ENCODE results near the gene C20orf96. TPM values are rescaled to one million over a fixed set of nuclear protein-coding genes. Genes with fewer than 3 reads are reported as not detected.

The C20orf96 gene
- total and polyA plus RNA-seq, 5 donors from 2014 or later: 0.10 to 1.1 (median 0.35) TPM

- peak overlapping the region; percentile 32 to 85 (median 77) for H3K27ac Mint-ChIP-seq
- H3K36me3 ChIP-seq (ENCODE audit: control insufficient read depth, insufficient read depth, low read length): no peaks in the 10 kb centered on the region
- no peaks in the 10 kb centered on the region for H3K9me3 Mint-ChIP-seq
- no peak for DNase-seq
- no peak overlapping the region for H3K4me3 ChIP-seq (ENCODE audit: low read depth, low read length)
- no peaks in the 10 kb centered on the region for H3K27me3 ChIP-seq (ENCODE audit: control insufficient read depth, insufficient read depth, low read length)
- no peak overlapping the region for H3K27ac ChIP-seq (ENCODE audit: insufficient read depth, low read length, poor library complexity, severe bottlenecking)
- ATAC-seq (ENCODE audit: low read depth in 2 of 2): no peak
- H3K4me1 Mint-ChIP-seq: peaks cover 6 to 46% (median 15%) of the 10 kb centered on the region in 4 donors
- peaks cover 4% of the 10 kb centered on the region for H3K27me3 Mint-ChIP-seq
- peaks cover 34% of the 10 kb centered on the region for H3K4me1 ChIP-seq (ENCODE audit: control insufficient read depth, insufficient read depth, low read length, poor library complexity, severe bottlenecking)
- peak overlapping the region; percentile 73 to 87 (median 85) for H3K4me3 Mint-ChIP-seq
- no peaks in the 10 kb centered on the region for H3K36me3 Mint-ChIP-seq
- H3K9me3 ChIP-seq (ENCODE audit: control insufficient read depth in 2 of 2, low read length in 2 of 2): no peaks in the 10 kb centered on the region
These were observed 37.8 kb upstream of the C20orf96 start for GRCh38 chr20:328027-328974.

DNA sequence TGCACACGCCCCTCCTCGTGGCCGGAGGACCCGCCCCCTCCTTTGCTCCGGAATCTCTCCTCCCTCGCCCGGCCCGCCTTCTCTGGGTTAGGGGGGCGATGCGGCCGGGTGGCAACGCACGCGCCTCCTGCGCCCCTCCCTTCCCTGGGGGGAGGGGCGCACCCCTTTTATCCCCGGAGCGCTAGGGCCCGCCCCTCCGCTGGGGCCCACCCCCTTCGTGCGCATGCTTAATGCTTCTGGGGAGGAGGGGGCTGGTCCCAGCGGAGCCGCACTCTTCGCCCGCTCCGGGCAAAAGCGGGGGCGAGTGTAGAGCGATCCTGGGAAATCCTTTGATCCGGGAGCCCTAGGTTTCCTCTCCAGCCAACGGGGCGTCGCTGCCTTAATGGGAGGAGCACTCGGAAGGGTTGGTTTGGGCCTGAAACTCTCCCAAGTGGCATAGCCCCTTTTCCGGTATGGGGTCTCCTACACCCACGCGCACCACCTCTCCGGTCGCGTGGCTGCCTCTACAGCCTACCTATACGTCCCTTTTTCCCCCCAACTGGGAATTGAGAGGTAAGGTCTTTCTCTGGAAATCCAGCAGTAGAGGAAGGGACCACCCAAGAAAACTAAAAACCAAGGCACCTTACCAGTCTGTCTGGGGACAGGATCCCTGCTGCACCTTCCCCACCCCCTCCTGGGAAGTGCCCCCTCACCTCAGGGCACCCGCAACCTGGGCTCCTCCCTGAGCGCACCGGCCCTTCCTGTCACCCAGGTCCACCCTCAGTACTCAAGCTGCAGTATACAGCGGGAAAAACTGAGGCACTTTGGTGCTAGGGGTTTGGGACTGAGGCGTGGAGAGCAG, 36.9 kb upstream of the C20orf96 start:
- Mint-ChIP-seq H3K4me1 (peaks cover 6 to 46% (median 15%) of the 10 kb centered on the region in 4 donors), H3K36me3 (no peaks in the 10 kb centered on the region), H3K27ac (peak overlapping the region in 2 of 3 donors; percentile 44 to 85), H3K9me3 (no peaks in the 10 kb centered on the region), H3K27me3 (peaks cover 4% of the 10 kb centered on the region), H3K4me3 (peak overlapping the region; percentile 73 to 86 (median 80))
- H3K4me3 ChIP-seq (ENCODE audit: low read depth, low read length): peak overlapping the region; percentile 35
- no peaks in the 10 kb centered on the region for H3K27me3 ChIP-seq (ENCODE audit: control insufficient read depth, insufficient read depth, low read length)
- ATAC-seq (ENCODE audit: low read depth in 2 of 2): no peak
- H3K9me3 ChIP-seq (ENCODE audit: control insufficient read depth in 2 of 2, low read length in 2 of 2): no peaks in the 10 kb centered on the region
- peak; percentile 70 to 72 (median 70) for DNase-seq
- H3K4me1 ChIP-seq (ENCODE audit: control insufficient read depth, insufficient read depth, low read length, poor library complexity, severe bottlenecking): peaks cover 34% of the 10 kb centered on the region
- H3K36me3 ChIP-seq (ENCODE audit: control insufficient read depth, insufficient read depth, low read length): no peaks in the 10 kb centered on the region
- peak overlapping the region; percentile 63 for H3K27ac ChIP-seq (ENCODE audit: insufficient read depth, low read length, poor library complexity, severe bottlenecking)

- Histone ChIP-seq H3K4me3 (ENCODE audit: low read depth, low read length) (no peak overlapping the region), H3K36me3 (ENCODE audit: control insufficient read depth, insufficient read depth, low read length) (no peaks in the 10 kb centered on the region), H3K27ac (ENCODE audit: insufficient read depth, low read length, poor library complexity, severe bottlenecking) (peak overlapping the region; percentile 63), H3K27me3 (ENCODE audit: control insufficient read depth, insufficient read depth, low read length) (no peaks in the 10 kb centered on the region), H3K4me1 (ENCODE audit: control insufficient read depth, insufficient read depth, low read length, poor library complexity, severe bottlenecking) (peaks cover 34% of the 10 kb centered on the region), H3K9me3 (ENCODE audit: control insufficient read depth in 2 of 2, low read length in 2 of 2) (no peaks in the 10 kb centered on the region)
- peak overlapping the region; percentile 73 to 86 (median 80) for H3K4me3 Mint-ChIP-seq
- H3K9me3 Mint-ChIP-seq: no peaks in the 10 kb centered on the region
- peak overlapping the region in 2 of 3 donors; percentile 31 to 69 for H3K27ac Mint-ChIP-seq
- peaks cover 6 to 46% (median 15%) of the 10 kb centered on the region in 4 donors for H3K4me1 Mint-ChIP-seq
- ATAC-seq (ENCODE audit: low read depth in 2 of 2) (no peak), DNase-seq (no peak)
- H3K36me3 Mint-ChIP-seq: no peaks in the 10 kb centered on the region
- H3K27me3 Mint-ChIP-seq: peaks cover 4% of the 10 kb centered on the region
These were observed 36.2 kb upstream of the C20orf96 start for GRCh38 chr20:326645-327185.

DNA sequence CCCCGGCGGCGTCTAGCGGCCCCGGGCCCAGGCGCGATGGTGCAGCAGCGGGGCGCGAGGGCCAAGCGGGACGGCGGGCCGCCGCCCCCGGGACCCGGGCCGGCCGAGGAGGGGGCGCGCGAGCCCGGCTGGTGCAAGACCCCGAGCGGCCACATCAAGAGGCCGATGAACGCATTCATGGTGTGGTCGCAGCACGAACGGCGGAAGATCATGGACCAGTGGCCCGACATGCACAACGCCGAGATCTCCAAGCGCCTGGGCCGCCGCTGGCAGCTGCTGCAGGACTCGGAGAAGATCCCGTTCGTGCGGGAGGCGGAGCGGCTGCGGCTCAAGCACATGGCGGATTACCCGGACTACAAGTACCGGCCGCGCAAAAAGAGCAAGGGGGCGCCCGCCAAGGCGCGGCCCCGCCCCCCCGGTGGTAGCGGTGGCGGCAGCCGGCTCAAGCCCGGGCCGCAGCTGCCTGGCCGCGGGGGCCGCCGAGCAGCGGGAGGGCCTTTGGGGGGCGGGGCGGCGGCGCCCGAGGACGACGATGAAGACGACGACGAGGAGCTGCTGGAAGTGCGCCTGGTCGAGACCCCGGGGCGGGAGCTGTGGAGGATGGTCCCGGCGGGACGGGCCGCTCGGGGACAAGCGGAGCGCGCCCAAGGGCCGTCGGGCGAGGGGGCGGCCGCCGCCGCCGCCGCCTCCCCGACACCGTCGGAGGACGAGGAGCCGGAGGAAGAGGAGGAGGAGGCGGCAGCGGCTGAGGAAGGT, 35.5 kb upstream of the C20orf96 start:
- H3K27me3 ChIP-seq (ENCODE audit: control insufficient read depth, insufficient read depth, low read length): no peaks in the 10 kb centered on the region
- peak overlapping the region; percentile 74 to 86 (median 80) for H3K4me3 Mint-ChIP-seq
- H3K4me1 Mint-ChIP-seq: peaks cover 6 to 46% (median 15%) of the 10 kb centered on the region in 4 donors
- peak overlapping the region; percentile 63 for H3K27ac ChIP-seq (ENCODE audit: insufficient read depth, low read length, poor library complexity, severe bottlenecking)
- no peak overlapping the region for H3K4me3 ChIP-seq (ENCODE audit: low read depth, low read length)
- no peak for ATAC-seq (ENCODE audit: low read depth in 2 of 2)
- peaks cover 0 to 2% (median 0%) of the 10 kb centered on the region in 7 donors for H3K9me3 Mint-ChIP-seq
- H3K36me3 ChIP-seq (ENCODE audit: control insufficient read depth, insufficient read depth, low read length): no peaks in the 10 kb centered on the region
- H3K4me1 ChIP-seq (ENCODE audit: control insufficient read depth, insufficient read depth, low read length, poor library complexity, severe bottlenecking): peaks cover 34% of the 10 kb centered on the region
- H3K36me3 Mint-ChIP-seq: no peaks in the 10 kb centered on the region
- no peaks in the 10 kb centered on the region for H3K9me3 ChIP-seq (ENCODE audit: control insufficient read depth in 2 of 2, low read length in 2 of 2)
- H3K27me3 Mint-ChIP-seq: peaks cover 4% of the 10 kb centered on the region
- H3K27ac Mint-ChIP-seq: peak overlapping the region in 2 of 3 donors; percentile 26 to 59
- peak; percentile 37 to 53 (median 38) for DNase-seq

DNA sequence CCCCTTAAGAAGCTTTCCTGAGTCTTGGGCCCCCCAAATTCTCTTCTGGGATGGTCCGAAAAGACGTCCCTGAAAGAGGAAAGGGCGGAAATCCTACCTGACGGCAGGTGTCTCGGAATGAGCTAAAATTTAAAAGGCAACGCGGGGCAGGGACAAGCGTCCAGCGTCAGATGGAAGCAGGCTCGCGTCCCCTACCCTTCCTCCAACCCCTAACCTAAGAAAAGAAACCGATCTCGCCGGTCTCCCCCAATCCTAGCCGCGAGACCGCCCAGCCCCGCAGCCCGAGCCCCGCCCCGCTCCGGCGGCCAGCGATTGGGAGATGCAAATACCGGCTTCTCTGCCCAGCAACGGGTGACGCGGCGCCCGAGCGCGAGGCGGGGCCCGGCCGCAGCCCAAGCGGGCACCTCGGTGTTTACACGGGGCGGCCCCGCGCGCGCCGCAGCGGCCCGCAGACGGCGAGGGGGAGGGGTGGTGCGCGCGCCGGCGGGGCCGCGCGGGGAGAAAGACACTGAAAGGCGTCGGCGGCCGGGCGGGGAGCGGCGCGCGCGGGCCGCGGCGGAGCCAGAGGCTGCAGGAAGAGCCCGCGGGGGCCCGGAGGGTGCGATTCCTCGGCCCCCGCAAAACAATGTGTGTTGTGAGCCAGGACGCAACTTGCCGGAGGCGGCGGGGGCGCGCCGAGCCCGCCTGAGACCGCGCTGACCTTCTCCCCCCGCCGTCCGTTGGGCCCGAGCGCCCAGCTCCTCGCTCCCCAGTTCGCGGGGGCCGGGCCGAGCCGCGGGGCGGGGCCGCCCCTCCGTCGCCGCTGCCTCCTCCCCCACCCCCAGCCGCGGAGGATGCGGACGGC, 34.7 kb upstream of the C20orf96 start, which contains the start of gene SOX12:
SOX12 (plus strand) TSS at position 508 of the 844 bp plus-strand sequence. CDS start 373 bp downstream, outside the sequence.
- Histone ChIP-seq H3K9me3 (ENCODE audit: control insufficient read depth in 2 of 2, low read length in 2 of 2) (no peaks in the 10 kb centered on the region), H3K4me3 (ENCODE audit: low read depth, low read length) (peak within 1 kb of the TSS; percentile 79), H3K36me3 (ENCODE audit: control insufficient read depth, insufficient read depth, low read length) (no peaks in the 10 kb centered on the region), H3K4me1 (ENCODE audit: control insufficient read depth, insufficient read depth, low read length, poor library complexity, severe bottlenecking) (peaks cover 34% of the 10 kb centered on the region), H3K27ac (ENCODE audit: insufficient read depth, low read length, poor library complexity, severe bottlenecking) (peak within 1 kb of the TSS; percentile 78), H3K27me3 (ENCODE audit: control insufficient read depth, insufficient read depth, low read length) (no peaks in the 10 kb centered on the region)
- Mint-ChIP-seq H3K4me3 (peak within 1 kb of the TSS; percentile 93 to 96 (median 94)), H3K27ac (peak within 1 kb of the TSS; percentile 75 to 91 (median 83)), H3K27me3 (peaks cover 4% of the 10 kb centered on the region), H3K4me1 (peaks cover 3 to 39% (median 12%) of the 10 kb centered on the region in 4 donors), H3K9me3 (peaks cover 0 to 2% (median 0%) of the 10 kb centered on the region in 7 donors), H3K36me3 (no peaks in the 10 kb centered on the region)
- peak; percentile 93 to 97 (median 94) for DNase-seq
- ATAC-seq (ENCODE audit: low read depth in 2 of 2): peak; percentile 78 to 80

DNA sequence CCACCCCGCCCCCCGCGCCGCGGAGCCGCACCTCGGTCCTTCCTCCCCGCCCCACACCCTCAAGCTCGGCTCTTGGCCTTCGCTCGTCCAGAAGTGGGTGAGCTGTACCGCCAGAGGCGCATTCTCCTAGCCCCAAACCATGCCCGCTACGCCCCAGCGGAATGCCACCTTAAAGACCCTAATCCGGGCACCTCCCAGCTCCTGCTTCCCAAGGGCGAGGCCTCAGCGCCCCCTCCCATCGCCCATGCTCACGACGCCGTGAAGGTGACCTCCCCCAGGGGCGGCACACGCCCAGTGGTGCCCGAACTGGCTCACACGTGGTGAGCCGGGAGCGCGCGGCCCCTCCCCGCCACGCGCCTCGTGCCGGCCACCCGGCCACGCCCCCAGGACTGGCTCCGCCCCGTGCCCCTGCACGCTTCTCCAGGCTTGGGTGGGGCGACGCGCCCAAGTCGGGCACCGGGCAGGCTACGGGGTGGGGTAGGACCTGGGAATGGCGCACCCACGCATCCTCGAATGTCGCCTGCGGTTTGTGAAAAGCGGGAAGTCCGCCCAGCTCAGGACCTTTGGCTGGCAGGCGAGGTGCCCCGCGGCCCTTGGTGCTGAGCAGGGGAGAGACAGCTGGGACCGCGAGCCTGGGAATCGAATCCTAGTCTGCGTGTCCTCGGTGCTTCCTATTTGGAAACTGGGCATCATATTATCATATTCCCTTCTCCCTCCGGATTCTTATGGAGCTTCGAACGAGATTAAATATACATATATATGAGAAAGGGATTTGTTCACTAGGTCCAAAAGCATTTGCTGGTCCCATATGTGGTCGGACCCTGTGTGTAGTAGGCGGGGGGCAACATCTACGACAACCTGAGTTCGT, 33.9 kb upstream of the C20orf96 start:
- peak; percentile 81 to 89 (median 83) for DNase-seq
- Histone ChIP-seq H3K4me1 (ENCODE audit: control insufficient read depth, insufficient read depth, low read length, poor library complexity, severe bottlenecking) (peaks cover 34% of the 10 kb centered on the region), H3K4me3 (ENCODE audit: low read depth, low read length) (peak overlapping the region; percentile 79), H3K9me3 (ENCODE audit: control insufficient read depth in 2 of 2, low read length in 2 of 2) (no peaks in the 10 kb centered on the region), H3K27me3 (ENCODE audit: control insufficient read depth, insufficient read depth, low read length) (no peaks in the 10 kb centered on the region), H3K36me3 (ENCODE audit: control insufficient read depth, insufficient read depth, low read length) (no peaks in the 10 kb centered on the region), H3K27ac (ENCODE audit: insufficient read depth, low read length, poor library complexity, severe bottlenecking) (peak overlapping the region; percentile 78)
- Mint-ChIP-seq H3K27ac (peak overlapping the region; percentile 75 to 91 (median 83)), H3K27me3 (peaks cover 4% of the 10 kb centered on the region), H3K4me3 (peak overlapping the region; percentile 93 to 96 (median 94)), H3K36me3 (no peaks in the 10 kb centered on the region), H3K9me3 (peaks cover 0 to 2% (median 0%) of the 10 kb centered on the region in 7 donors), H3K4me1 (peaks cover 0 to 31% (median 10%) of the 10 kb centered on the region in 4 donors)
- peak; percentile 65 to 69 for ATAC-seq (ENCODE audit: low read depth in 2 of 2)
